ENCODE measurements around the gene STK11. TPM values are rescaled to one million over a fixed set of nuclear protein-coding genes. Genes with fewer than 3 reads are reported as not detected.
A peak's percentile ranks its signal among the peaks of the same experiment; 100 is the strongest.

The STK11 gene
- 10 to 100 TPM; 11.5 to 28.1 (median 15.7) TPM for polyA plus RNA-seq (ENCODE audit: low read depth in 6 of 6)

GRCh38 chr19:1205114-1206099 lies at the start of gene STK11:
TSS of gene STK11 (plus strand) at chr19:1205778. CDS start at chr19:1206914, 1,136 bp downstream.
- Mint-ChIP-seq H3K4me1 (peaks cover 20 to 35% (median 30%) of the 10 kb centered on the region in 3 donors), H3K9me3 (no peaks in the 10 kb centered on the region), H3K36me3 (no peaks in the 10 kb centered on the region), H3K27ac (peak within 1 kb of the TSS; percentile 78 to 95 (median 87)), H3K4me3 (peak within 1 kb of the TSS; percentile 92 to 99 (median 95)), H3K27me3 (no peaks in the 10 kb centered on the region)
- DNase-seq (peak; percentile 100), ATAC-seq (ENCODE audit: low read depth in 2 of 2) (peak; percentile 92)

GRCh38 chr19:1156305-1156801 lies 49.2 kb upstream of the STK11 start:
- no peak overlapping the region for H3K4me3 Mint-ChIP-seq
- peak overlapping the region in 1 of 6 donors; percentile 36 for H3K27ac Mint-ChIP-seq
- H3K36me3 Mint-ChIP-seq = no peaks in the 10 kb centered on the region
- DNase-seq = no peak
- ATAC-seq (ENCODE audit: low read depth in 2 of 2) = no peak
- H3K27me3 Mint-ChIP-seq = no peaks in the 10 kb centered on the region
- H3K4me1 Mint-ChIP-seq = peaks cover 0 to 4% (median 0%) of the 10 kb centered on the region in 3 donors
- H3K9me3 Mint-ChIP-seq = no peaks in the 10 kb centered on the region

- ATAC-seq (ENCODE audit: low read depth in 2 of 2) (no peak), DNase-seq (no peak)
- Mint-ChIP-seq H3K9me3 (no peaks in the 10 kb centered on the region), H3K4me3 (no peak overlapping the region), H3K27ac (peak overlapping the region in 1 of 6 donors; percentile 36), H3K27me3 (no peaks in the 10 kb centered on the region), H3K4me1 (peaks cover 0 to 4% (median 0%) of the 10 kb centered on the region in 3 donors), H3K36me3 (no peaks in the 10 kb centered on the region)
Measured at GRCh38 chr19:1156830-1157615, 48.6 kb upstream of the STK11 start.

GRCh38 chr19:1157931-1158884 lies 47.4 kb upstream of the STK11 start:
- H3K27ac Mint-ChIP-seq = peak overlapping the region in 1 of 6 donors; percentile 69
- no peaks in the 10 kb centered on the region for H3K9me3 Mint-ChIP-seq
- no peaks in the 10 kb centered on the region for H3K36me3 Mint-ChIP-seq
- H3K4me1 Mint-ChIP-seq = peaks cover 6 to 12% (median 7%) of the 10 kb centered on the region in 3 donors
- H3K4me3 Mint-ChIP-seq = no peak overlapping the region
- no peaks in the 10 kb centered on the region for H3K27me3 Mint-ChIP-seq
- DNase-seq (no peak), ATAC-seq (ENCODE audit: low read depth in 2 of 2) (no peak)

- Mint-ChIP-seq H3K27me3 (no peaks in the 10 kb centered on the region), H3K36me3 (no peaks in the 10 kb centered on the region), H3K9me3 (no peaks in the 10 kb centered on the region), H3K4me1 (peaks cover 6 to 13% (median 7%) of the 10 kb centered on the region in 3 donors), H3K4me3 (no peak overlapping the region), H3K27ac (no peak overlapping the region)
- ATAC-seq (ENCODE audit: low read depth in 2 of 2) = no peak
- no peak for DNase-seq
Measured at GRCh38 chr19:1158885-1159448, 46.6 kb upstream of the STK11 start.

GRCh38 chr19:1159864-1160595 lies 45.5 kb upstream of the STK11 start:
- ATAC-seq (ENCODE audit: low read depth in 2 of 2) = no peak
- Mint-ChIP-seq H3K4me3 (no peak overlapping the region), H3K27ac (no peak overlapping the region), H3K36me3 (no peaks in the 10 kb centered on the region), H3K9me3 (no peaks in the 10 kb centered on the region), H3K27me3 (no peaks in the 10 kb centered on the region), H3K4me1 (peaks cover 6 to 14% (median 10%) of the 10 kb centered on the region in 3 donors)
- DNase-seq = no peak

GRCh38 chr19:1161716-1162115 lies 43.9 kb upstream of the STK11 start:
- peaks cover 12 to 19% (median 18%) of the 10 kb centered on the region in 3 donors for H3K4me1 Mint-ChIP-seq

GRCh38 chr19:1162404-1163282 lies 42.9 kb upstream of the STK11 start:
- Mint-ChIP-seq H3K4me3 (peak overlapping the region in 1 of 8 donors; percentile 37), H3K36me3 (no peaks in the 10 kb centered on the region), H3K27ac (peak overlapping the region in 2 of 6 donors; percentile 42 to 45), H3K4me1 (peaks cover 13 to 19% (median 19%) of the 10 kb centered on the region in 3 donors), H3K9me3 (no peaks in the 10 kb centered on the region), H3K27me3 (no peaks in the 10 kb centered on the region)
- ATAC-seq (ENCODE audit: low read depth in 2 of 2) = peak; percentile 14 to 32
- no peak for DNase-seq

More at GRCh38 chr19:1161716-1162115, 43.9 kb upstream of the STK11 start:
- DNase-seq = no peak
- H3K27ac Mint-ChIP-seq = no peak overlapping the region
- H3K4me3 Mint-ChIP-seq = no peak overlapping the region
- no peaks in the 10 kb centered on the region for H3K36me3 Mint-ChIP-seq
- no peaks in the 10 kb centered on the region for H3K27me3 Mint-ChIP-seq
- ATAC-seq (ENCODE audit: low read depth in 2 of 2) = no peak
- H3K9me3 Mint-ChIP-seq = no peaks in the 10 kb centered on the region

GRCh38 chr19:1163283-1163933 lies 42.2 kb upstream of the STK11 start:
- peaks cover 13 to 19% (median 19%) of the 10 kb centered on the region in 3 donors for H3K4me1 Mint-ChIP-seq
- no peaks in the 10 kb centered on the region for H3K27me3 Mint-ChIP-seq
- H3K36me3 Mint-ChIP-seq = no peaks in the 10 kb centered on the region
- H3K9me3 Mint-ChIP-seq = no peaks in the 10 kb centered on the region
- no peak overlapping the region for H3K4me3 Mint-ChIP-seq
- no peak for DNase-seq
- ATAC-seq (ENCODE audit: low read depth in 2 of 2) = no peak
- H3K27ac Mint-ChIP-seq = peak overlapping the region in 1 of 6 donors; percentile 42

GRCh38 chr19:1163934-1164683 lies 41.5 kb upstream of the STK11 start:
- no peak overlapping the region for H3K4me3 Mint-ChIP-seq
- no peaks in the 10 kb centered on the region for H3K27me3 Mint-ChIP-seq
- DNase-seq = no peak
- no peaks in the 10 kb centered on the region for H3K36me3 Mint-ChIP-seq
- no peaks in the 10 kb centered on the region for H3K9me3 Mint-ChIP-seq
- peaks cover 13 to 19% (median 19%) of the 10 kb centered on the region in 3 donors for H3K4me1 Mint-ChIP-seq
- H3K27ac Mint-ChIP-seq = no peak overlapping the region
- no peak for ATAC-seq (ENCODE audit: low read depth in 2 of 2)
